Coronary artery (tissue), 2 donors: ENCODE measurements around the gene ZFAND6.
"Not testable (repeated sequence)": the region's sequence is repeated elsewhere in the genome, so short reads cannot be mapped to it uniquely, and the experiment has no call there.

Experiments used
- DNase-seq: peaks from one replicate; pipeline ENCODE4 v3.0.0-alpha.2; 2017; ENCODE audit warnings: low spot score
- H3K27ac ChIP-seq, 2 donors: fragments of 200-600 bp; sonication (generic); one replicate each; pipeline ENCODE4 v1.5.1; 2016 to 2019
- H3K4me3 ChIP-seq: fragments of 200-600 bp; sonication (generic); 2 replicates; pipeline ENCODE4 v1.5.1; 2016; ENCODE audit warnings: mild to moderate bottlenecking, moderate library complexity
- TF ChIP-seq, protein P1 (sequence below): fragments of 200-600 bp; sonication (generic); IDR thresholded peaks from one replicate; pipeline ENCODE4 v1.5.1; 2019; ENCODE audit warnings: antibody characterized with exemption

Gene ZFAND6

DNA sequence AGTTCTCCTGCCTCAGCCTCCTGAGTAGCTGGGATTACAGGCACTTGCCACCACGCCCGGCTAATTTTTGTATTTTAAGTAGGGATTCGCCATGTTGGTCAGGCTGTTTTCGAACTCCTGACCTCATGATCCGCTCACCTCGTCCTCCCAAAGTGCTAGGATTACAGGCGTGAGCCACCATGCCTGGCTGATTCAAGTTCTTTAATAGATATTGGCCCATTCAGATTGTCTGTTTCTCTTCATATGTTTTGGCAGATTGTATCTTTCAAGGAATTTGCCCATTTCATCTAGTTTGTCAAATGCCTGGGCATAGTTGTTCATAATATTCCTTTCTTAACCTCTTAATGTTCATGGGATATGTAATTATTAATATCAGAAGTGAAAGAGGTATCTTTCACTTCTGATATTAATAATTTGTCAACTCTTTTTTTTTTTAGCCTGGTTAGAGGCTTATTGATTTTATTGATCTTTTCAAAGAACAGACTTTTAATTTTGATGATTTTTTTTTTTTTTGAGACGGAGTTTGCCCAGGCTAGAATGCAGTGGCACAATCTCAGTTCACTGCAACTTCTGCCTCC is 40.2 kb upstream of the ZFAND6 start:
- TF ChIP-seq, protein P1, sequence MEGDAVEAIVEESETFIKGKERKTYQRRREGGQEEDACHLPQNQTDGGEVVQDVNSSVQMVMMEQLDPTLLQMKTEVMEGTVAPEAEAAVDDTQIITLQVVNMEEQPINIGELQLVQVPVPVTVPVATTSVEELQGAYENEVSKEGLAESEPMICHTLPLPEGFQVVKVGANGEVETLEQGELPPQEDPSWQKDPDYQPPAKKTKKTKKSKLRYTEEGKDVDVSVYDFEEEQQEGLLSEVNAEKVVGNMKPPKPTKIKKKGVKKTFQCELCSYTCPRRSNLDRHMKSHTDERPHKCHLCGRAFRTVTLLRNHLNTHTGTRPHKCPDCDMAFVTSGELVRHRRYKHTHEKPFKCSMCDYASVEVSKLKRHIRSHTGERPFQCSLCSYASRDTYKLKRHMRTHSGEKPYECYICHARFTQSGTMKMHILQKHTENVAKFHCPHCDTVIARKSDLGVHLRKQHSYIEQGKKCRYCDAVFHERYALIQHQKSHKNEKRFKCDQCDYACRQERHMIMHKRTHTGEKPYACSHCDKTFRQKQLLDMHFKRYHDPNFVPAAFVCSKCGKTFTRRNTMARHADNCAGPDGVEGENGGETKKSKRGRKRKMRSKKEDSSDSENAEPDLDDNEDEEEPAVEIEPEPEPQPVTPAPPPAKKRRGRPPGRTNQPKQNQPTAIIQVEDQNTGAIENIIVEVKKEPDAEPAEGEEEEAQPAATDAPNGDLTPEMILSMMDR = no peak
- no peak overlapping the region for H3K27ac ChIP-seq
- DNase-seq = no peak

DNA sequence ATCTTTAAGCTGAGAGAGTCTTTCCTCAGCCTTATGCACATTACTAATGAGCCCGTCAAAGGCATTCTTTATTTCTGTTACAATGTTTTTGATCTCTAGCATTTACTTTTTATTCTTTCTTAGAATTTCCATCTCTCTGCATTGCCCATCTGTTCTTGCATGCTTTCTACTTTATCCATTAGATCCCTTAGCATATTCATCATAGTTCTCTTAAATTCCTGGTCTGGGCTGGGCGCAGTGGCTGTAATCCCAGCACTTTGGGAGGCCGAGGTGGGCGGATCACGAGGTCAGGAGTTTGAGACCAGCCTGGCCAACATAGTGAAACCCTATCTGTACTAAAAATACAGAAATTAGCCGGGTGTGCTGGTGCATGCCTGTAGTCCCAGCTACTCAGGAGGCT is 39.3 kb upstream of the ZFAND6 start:
- not testable (repeated sequence) for DNase-seq, H3K27ac ChIP-seq, H3K4me3 ChIP-seq

More for the DNA sequence above, 40.2 kb upstream of the ZFAND6 start:
- no peak overlapping the region for H3K4me3 ChIP-seq

DNA sequence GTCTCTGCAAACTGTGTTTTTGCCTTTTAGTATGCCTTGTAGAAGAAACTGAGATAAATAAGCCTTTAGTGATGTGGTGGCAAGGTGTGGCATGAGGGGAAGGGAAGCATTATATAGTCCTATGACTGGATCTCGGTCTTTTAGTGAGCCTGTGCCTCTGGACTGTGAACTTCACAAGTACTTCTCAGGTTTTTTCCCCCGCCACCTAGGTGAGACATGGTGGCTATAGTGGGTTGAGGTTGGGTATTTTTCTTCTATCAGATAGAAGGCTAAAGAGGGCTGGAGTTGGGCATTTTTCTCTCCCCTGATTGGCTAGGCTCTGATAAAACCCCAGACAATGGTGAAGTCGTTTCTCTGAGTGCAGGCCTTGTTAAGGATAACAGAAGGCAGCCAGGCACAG is 38.7 kb upstream of the ZFAND6 start:
- no peak for DNase-seq
- Histone ChIP-seq H3K4me3 (no peak overlapping the region), H3K27ac (no peak overlapping the region)
- TF ChIP-seq, protein P1 = no peak

DNA sequence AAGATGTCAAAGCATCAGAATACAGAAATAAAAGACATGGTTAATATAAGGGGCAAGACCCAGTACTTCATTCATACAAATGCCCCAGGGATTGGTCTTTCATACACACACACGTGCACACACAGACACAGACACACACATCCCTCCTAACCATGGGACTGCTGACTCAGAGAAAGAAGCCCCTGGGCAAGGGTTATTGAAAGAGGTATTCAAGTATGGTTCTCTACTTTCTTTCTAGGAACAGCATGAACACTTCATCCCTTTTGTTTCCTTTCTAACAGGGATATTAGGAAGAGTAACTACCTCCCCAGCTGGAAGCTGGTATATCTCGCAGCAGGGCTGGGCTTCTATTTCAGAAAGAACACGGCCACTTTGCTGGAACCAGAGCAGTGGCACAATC is 33.2 kb upstream of the ZFAND6 start:
- DNase-seq = no peak
- H3K4me3 ChIP-seq = no peak overlapping the region
- TF ChIP-seq, protein P1 = no peak
- H3K27ac ChIP-seq = no peak overlapping the region

DNA sequence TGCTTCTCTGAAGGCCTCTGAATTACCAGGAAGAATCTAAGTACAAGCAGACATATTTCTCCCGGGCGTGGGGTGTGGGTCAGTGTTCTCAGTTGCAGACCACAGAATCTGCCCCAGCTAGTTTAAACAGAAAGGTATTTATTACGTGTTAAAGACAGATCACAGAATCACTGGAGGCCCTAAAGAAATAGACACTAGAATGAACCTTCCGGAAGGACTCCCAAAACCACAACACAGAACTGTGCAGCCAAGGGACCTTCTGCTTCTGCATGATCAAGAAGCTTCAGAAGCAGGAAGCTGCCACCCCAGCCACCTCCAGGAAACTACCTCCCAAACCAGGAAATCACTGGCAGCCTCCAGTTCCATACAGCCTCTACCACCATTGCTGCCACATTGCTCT is 32.7 kb upstream of the ZFAND6 start:
- TF ChIP-seq, protein P1 = no peak
- Histone ChIP-seq H3K4me3 (no peak overlapping the region), H3K27ac (no peak overlapping the region)
- DNase-seq = no peak

DNA sequence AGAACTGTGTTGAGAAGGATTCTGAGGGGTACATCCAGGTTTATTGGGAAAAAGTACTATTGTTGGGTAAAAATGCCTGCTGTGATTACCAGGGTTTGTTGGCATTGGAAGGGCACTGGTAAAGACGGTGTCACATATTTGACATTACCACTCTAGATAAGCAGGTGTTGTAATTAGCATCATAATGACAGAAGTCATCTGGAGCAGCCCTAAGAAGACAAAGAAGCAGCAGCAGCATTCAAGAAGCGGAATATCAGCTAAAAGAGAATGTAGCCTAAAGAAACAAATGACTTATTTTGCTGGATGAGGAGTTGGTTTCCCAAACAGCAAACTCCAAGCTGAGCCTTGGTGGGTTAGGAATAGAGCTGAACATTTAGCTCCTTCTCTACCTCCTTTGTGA is 30.5 kb upstream of the ZFAND6 start:
- no peak overlapping the region for H3K27ac ChIP-seq
- no peak overlapping the region for H3K4me3 ChIP-seq
- no peak for DNase-seq
- TF ChIP-seq, protein P1 = no peak

DNA sequence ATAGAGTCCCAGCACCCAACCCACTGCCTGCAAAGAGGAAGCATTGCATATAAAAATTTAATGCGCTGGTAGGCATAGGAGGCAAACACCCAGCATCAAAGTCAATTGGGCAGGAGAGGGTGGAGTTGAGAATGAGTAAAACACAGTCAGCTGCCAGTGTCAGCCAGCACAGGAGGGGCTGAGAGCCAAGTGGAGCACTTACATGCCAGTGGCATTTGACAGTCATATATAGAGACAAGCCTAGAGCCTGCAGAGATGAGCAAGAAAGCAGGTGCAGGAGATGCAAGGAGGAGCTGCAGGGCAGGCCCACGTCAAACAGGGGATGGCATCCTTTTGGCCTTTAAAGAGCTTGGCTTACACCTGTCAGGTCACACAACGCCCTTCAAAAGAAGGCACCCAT is 27.6 kb upstream of the ZFAND6 start:
- DNase-seq = no peak
- H3K4me3 ChIP-seq = no peak overlapping the region
- no peak overlapping the region for H3K27ac ChIP-seq
- TF ChIP-seq, protein P1 = no peak

DNA sequence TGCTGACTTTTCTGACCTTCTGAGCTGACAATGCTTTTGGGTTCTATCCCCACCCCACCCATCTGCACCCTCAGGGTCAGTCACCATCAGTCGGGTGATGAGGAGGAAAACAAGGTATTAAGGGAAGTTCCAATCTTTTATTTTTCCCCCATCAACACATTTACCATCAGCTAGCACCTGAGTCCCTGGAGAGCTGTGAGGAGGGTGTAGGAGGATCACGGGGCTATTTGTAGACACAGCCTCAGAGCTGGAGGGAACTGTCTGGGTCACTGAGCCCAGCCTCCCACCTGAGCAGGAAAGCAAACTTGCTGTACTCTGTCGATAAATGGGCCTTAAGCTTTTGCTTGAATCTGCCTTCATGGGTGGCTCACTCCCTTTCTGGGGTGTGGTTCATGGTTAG is 24.8 kb upstream of the ZFAND6 start:
- TF ChIP-seq, protein P1 = no peak
- Histone ChIP-seq H3K4me3 (no peak overlapping the region), H3K27ac (no peak overlapping the region)
- no peak for DNase-seq
